A172 (cell line): ENCODE results near the gene WASHC3. TPM values are rescaled to one million over a fixed set of nuclear protein-coding genes. Genes with fewer than 3 reads are reported as not detected.
"Not testable (repeated sequence)": the region's sequence is repeated elsewhere in the genome, so short reads cannot be mapped to it uniquely, and the experiment has no call there.

Source experiments
- DNase-seq: peaks from one replicate; pipeline ENCODE4 v3.0.0-alpha.2; 2015; ENCODE audit warnings: low spot score
- total RNA-seq: library from RNA; depleted of rRNA; stranded (reverse); fragments of >200 nt; shearing (Covaris generic); gene quantifications from 2 replicates; pipeline ENCODE4 v1.2.3, GENCODE V29; 2014; rRNA removed

The WASHC3 gene, protein sequence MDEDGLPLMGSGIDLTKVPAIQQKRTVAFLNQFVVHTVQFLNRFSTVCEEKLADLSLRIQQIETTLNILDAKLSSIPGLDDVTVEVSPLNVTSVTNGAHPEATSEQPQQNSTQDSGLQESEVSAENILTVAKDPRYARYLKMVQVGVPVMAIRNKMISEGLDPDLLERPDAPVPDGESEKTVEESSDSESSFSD
- 68.0 and 84.5 TPM in 2 replicates for total RNA-seq

DNA sequence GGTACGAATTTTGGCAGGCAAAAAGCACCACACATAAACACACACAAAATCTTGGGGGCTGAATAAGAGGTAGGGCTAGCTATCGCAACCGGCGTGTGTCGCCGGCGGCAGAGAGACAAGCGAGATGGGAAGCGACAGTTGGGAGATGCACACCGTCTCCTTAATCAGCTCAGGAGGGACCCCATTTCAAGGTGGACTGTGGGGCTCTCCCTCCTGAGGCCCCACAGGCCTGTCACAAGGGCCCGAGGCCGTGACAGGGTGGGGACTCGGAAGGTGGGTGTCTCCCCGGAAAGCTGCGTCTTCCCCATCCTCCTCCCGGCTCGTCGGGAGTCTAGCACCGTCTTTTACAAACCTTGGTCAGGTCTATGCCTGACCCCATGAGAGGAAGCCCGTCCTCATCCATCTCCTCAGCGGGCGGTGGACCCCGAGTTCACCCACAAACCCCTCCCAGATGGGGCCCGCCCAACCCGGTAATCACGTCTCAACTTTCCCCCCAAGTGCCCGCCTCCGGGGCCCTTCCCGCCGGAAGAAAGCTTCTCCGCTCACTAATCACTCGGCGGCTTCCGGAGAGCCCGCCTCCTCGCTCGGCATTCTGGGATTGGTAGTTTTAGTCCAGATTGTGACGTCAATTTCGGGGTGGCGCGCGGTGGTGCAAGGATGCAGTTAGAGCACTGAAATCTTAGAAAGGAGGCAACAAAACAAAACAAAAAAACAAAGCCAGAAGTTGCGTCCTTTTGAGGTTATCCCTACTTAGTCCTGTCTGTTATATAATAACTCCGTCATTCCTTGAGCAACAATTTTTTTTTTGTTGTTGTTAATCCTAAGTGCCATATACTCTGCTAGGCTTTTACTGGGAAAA lies at the start of gene WASHC3:
Gene WASHC3, minus strand, starts transcription at position 432 of the 859 bp plus-strand sequence. Its CDS starts 29 bp downstream, at position 403.
- peak; percentile 92 for DNase-seq

DNA sequence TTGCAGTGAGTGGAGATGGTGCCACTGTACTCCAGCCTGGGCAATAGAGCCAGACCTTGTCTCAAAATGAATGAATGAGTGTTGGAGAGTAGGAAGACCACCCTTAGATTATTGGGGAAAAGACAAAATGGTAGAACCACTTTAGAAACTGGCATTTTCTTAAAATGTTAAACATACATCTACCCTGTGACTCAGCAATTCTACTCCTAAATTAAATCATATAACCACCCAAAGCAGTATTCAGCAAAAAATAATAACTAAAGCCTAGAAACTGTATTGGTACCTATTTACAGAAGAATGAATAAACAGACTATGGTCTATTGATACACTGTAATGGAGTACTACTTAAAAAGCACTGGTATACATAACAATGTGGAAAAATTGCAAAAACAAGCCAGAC lies 49.0 kb upstream of the WASHC3 start:
- DNase-seq, result no peak

DNA sequence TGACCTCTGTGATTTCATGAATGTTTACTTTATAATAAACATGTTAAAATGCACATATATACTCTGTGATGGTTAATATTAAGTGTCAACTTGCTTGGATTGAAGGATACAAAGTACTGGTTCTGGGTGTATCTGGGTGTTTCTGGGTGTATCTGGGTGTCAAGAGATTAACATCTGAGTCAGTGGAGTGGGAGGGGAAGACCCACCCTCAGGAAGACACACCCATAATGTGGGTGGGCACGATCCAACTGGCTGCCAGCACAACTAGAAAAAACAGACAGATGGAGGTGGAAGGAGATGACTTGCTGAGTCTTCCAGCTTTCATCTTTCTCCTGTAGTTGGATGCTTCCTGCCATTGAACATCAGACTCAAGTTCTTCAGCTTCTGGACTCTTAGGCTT lies 46.2 kb upstream of the WASHC3 start:
- DNase-seq, result no peak

DNA sequence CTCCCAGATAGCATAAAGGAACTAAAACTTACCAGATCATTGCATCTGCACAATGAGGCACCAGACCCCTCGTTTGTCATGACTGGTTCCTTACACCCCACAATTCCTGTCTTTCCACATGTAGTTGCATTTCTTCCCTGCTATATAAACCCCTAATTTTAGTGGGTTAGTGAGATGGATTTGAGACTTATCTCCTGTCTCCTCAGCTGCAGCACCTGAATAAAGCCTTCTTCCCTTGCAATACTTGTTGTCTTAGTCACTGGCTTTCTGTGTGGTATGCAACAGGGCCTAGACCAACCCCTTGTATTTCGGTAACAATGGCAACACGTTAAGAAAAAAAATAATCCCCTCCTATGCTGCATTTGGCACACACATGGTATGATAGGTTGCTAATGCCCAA lies 45.1 kb upstream of the WASHC3 start:
- DNase-seq, result no peak

DNA sequence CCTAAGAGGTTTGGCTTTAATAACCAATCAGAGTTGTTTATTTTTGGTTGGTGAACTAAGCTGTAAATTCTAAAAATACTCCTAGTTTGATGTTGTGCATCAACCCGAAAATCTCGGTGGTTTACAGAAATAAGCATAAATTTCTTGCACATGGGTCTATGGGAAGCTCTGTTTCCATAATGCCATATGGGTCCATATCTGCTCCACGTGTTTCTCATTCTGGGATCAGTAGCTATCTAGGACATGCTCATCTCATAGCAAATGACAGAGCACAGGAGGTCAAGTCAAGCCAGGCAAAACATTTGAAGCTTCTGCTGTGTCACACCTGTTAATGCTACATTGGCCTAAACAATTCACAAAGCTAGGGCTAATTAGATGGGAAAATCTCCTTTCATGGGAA lies 35.1 kb upstream of the WASHC3 start:
- no peak for DNase-seq

DNA sequence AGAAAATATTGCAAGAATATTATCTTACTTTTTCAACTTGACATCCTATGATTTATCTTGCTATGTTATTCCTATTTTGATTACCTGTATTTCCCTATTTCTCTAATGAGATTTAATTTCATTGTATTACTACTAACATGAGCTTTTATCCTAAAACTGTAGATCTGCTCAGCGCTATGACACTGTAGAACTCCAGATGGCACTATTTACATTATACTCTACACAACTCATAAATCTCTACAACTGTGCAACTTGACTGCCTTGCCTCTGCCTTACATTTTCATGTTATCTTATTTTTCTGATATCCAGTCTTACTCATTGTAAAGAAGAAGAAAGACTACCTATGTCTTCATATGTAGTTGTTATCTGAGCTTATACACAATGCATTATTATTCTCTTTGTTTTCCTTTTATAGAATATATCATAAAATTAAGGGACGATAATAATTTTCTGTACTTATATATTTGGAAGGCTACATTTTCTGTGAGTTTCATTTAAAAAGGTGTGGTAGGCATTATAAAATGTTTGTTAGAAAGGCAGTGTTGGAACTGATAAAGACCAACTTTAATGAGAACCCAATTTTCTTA lies 34.0 kb upstream of the WASHC3 start:
- DNase-seq, result peak; percentile 22

DNA sequence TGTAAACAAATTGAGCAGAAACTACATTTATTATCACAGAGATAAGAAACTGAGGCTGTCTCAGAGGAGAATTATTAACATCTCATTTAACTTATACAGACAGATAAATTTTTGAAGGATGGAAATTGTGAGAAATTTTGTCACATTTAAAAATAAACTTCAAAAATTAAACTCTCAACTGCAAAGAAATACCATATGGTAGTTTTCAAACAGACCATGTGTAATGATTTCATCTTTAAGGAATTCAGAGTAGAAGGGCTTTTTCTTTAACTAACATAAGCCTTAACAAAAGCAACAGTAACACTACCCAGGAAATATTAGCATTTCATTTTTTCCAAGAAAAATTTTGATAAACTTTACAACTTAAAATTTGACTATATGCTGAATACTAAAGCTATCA lies 31.5 kb upstream of the WASHC3 start:
- DNase-seq, result no peak

DNA sequence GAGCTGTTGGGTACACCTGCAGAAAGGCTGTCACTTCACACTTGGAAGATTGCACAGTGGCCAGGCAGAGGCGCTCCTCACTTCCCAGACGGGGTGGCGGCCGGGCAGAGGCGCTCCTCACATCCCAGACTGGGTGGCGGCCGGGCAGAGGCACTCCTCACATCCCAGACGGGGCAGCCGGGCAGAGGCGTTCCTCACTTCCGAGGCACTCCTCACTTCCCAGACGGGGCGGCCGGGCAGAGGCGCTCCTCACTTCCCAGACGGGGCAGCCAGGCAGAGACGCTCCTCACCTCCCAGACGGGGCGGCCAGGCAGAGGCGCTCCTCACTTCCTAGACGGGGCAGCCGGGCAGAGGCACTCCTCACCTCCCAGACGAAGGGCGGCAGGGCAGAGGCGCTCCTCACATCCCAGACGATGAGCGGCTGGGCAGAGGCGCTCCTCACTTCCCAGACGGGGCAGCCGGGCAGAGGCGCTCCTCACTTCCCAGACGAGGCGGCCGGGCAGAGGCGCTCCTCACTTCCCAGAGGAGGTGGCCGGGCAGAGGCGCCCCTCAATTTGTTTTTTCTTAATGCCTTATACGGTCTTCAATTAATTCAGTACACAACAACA lies 27.5 kb upstream of the WASHC3 start:
- DNase-seq, result not testable (repeated sequence)

DNA sequence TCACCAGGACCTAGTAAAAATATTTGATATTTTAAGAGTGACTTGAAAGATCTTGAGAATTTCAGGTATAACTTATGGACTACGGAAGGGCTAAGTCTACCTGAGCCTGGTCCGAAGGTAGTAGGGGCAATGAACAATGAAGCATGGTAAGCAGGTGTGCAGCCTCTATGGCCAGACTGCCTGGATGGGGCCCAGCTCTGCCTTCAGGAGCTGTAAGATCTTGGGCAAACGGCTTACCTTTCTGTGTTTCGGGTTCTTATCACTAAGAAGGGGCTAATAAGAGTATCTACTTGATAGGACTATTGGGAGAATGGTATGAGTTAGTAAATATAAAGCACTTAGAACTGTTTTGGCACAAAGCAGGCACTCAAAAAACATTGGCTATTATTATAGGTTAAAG lies 19.1 kb upstream of the WASHC3 start:
- no peak for DNase-seq

DNA sequence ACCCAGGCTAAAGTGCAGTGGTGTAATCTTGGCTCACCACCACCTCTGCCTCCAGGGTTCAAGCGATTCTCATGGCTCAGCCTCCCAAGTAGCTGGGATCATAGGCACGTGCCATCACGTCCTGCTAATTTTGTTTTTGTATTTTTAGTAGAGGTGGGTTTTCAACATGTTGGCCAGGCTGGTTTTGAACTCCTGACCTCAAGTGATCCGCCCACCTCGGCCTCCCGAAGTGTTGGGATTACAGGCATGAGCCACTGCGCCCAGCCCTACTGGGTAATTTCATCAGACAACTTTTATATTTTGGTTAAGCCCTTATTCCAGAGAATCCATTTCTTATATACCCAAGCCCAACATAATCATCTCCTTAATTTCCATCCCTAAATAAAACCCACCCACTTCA lies 10.3 kb upstream of the WASHC3 start:
- DNase-seq, result not testable (repeated sequence)

DNA sequence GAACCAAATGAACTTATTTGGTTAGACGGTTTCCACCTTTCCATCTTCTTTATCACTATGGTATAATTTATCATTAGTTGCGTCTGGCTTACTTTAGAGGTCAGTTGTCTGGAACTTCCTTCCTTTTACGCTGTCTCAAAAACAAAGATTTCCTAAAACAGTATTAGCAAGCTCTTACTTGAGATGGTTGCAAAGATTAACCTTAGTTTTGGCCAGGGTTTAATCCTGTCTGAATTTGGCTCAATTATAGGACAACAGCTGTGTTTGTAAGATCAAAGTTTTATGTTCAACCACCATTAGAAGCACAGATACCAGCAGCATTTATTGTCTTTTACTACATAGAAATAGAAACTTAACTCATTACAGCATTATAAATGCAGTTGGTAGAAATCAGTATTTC lies 7.9 kb upstream of the WASHC3 start:
- no peak for DNase-seq

DNA sequence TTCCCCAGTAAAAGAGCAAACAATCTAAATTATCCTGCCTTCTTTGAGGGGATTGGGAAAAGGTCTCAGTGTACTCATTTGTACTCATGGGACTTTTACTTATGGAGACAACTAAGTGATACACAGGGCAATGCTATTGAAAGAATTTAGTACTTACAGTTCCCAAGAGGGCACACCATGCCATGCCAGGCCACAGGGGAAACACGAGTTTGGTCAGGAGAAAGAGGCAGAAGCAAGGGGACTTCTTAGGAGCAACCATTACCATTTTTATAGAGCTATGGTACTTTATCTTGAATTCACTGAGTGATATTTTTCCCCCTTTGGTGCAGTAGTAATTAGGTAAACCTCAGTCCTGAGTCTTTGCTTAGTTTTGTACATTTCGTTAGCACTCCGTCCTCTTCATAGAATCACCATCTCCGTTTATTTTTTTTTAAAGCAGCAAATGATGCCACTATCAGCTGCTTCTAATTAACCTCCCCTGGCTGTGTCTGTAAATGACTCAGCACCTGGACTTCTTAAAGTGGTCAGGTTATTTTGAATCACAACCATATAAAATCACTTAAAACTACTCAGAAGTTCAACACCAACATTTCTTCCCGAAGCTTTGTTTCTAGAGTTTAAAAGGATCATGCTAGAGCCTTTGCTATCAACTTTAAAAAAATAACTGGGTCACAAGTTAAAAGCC lies 5.9 kb upstream of the WASHC3 start:
- DNase-seq, result peak; percentile 47

DNA sequence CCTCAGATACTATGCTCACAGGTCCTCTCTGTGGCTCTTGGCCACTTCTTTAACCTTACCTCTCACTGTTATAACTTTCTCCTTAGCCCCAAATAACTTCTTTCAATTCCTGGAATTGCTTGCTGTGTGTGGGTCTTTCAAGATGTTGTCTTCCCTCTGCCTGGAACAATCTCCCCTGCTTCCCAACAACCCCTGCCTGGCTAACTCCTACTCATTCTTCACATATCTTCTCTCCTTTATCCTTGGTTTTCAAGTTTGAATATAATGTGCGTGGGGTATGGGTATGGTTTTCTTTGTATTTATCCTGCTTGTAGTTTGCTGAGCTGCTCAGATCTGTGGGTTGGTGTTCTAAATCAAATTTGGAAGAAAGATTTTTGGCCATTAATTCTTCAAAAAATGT lies 2.7 kb upstream of the WASHC3 start:
- DNase-seq, result no peak

DNA sequence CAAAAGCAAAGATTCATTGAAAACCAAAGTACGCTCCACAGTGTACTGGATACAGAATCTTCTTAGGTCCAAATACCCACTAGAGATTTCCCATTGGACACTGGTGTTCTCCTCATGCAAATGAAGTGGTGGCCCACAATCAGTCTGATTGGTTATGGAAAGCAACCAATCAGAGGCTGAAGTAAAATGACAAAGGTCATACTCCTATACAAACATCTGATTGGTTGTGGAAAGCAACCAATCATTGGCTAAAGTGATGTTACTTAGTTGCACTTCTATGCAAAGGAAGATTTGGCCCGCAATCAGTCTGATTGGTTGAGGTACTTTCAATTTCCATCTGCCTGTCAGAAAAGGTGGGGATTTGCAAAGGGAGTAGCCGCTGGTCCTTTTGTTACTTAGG lies 1.3 kb upstream of the WASHC3 start:
- peak; percentile 59 for DNase-seq

DNA sequence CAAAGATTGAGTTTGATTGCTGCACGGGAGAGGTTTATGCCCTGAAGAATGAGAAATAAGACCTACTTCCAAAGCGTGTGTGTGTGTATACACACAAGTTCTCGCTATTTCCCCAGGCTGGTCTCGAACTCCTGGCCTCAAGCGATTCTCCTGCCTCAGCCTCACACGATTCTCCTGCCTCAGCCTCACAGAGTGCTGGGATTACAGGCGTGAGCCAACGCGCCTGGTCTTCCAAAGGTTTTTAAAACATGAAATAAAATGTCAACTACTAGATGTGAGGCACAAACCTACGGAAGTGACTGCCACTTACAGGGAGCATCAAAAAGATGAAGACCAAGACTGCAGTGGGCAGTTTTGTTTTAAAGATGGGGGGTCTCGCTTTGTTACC lies 622 bp upstream of the WASHC3 start:
- no peak for DNase-seq

DNA sequence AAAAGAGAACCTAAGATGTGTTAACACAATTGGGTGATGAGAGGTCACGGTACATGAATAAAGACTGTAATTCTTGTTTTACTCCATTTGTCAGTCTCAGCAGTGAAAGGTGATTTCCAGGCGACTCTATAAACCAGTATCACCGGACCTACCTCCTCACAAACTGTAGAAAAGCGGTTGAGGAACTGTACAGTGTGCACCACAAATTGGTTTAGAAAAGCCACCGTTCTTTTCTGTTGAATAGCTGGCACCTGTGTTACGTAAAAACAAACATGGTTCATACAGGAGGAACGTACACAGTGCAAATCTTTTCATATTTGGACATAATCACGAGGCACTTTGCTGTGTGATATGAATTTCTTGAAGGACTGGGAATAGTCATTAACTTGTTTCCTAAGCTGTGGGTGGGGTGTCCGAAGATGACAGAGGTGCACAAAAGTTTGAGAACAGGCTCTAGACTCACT lies 663 bp downstream of the WASHC3 start:
- DNase-seq, result peak; percentile 8

DNA sequence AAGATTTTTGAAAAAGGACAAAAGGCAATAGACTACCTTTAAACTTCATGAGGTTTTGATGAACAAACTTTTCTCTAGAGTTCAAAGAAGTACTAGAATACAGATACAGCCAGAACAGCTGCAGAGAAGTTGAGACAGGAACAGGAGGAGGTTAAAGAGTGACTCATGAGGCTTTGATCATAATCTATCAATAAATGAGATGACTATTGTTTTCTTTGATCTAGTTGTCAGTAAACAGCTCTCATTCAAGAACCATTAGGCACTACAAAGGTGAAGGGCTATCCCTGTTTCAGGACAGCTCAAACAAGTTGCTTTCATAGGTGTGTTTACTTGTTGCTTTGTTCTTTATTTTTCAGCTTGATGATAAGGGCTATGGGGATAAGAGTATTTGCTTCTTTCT lies 2.4 kb downstream of the WASHC3 start:
- no peak for DNase-seq

DNA sequence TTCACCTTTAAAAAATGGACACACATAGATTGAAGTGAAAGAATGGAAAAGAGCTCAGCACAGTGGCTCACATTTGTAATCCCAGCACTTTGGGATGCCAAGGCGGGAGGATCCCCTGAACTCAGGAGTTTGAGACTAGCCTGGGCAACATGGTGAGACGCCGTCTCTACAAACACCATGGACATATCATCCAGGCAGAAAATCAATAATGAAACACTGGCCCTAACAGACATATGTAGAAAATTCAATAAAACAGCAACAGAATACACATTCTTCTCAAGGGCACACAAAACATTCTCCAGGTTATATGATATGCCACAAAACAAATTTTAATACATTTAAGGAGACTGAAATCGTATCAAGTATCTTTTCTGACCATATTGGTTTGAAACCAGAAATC lies 7.4 kb downstream of the WASHC3 start:
- no peak for DNase-seq

DNA sequence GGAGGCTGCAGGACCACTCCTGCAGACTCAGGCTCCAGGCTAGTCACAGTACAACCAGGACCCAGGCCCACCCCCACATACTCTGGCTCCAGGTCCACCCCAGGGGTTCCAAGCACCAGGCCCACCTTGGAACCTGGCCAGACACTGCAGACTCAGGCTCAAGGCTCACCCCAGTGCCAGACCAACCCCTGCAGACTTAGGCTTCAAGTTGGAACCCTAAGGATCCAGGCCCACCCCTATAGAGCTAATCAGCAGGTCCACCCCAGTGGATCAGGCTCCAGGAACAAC lies 8.8 kb downstream of the WASHC3 start:
- DNase-seq, result no peak

DNA sequence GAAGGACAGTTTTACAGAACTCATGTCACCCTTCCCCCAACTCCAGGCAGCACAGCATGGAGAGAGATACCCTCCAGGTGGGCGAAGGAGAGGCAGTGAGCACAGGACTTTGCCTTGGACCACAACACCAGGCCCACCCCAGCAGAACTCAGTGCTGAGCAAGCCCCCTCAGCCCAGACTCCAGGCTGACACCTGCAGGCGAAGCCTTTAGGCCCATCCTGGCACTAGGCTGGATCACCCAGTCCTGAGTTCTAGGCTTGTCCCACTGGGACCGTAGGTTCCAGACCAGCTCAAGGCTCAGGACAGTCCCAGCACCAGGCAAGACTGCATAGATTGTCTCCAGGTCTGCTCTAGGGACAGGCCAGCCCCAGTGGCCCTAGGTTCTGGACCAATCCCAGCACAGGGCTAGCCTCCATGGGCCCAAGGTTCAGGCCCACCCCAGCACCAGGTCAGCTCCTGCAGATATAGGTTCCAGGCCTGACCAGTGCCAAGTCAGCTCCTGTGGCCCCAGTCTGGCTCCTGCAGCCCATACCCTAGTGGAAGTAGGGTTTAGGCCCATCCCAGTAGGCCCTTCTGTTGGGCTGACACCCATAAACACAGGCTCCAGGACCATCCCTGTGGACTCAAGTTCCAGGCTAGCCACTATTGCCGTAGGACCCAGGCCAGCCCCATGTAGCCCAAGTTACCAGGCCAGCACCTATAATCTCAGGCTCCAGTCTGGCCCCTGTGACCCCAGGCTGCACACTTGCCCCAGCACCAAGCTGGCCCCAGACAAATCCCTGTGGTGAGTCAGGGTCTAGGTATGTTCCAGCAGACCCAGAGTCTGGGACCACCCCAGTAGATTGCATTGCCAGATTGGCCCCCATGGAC lies 9.4 kb downstream of the WASHC3 start:
- DNase-seq, result no peak

DNA sequence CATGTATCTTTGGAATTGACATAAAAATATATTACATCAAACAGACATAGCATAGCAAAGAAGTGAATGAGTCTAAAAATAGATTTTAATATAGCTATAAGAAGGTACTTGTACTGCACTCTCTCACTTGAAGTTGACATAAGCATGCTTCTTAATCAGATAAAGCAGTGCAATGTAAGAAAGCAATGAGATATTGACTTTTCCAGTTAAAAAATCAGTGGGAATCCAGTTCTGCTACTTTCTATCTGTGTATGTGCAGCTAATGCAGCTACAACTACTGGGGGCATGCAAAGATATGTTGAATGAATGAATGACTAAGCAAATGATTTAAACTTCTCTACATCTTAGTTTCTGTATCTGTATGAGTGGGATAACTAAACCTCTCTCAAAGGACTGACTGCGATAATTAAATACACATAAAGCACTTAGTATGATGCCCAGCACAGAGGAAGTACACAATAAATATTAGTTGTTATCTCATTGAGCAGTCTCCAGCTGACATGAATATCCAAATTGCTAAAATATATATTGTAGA lies 10.3 kb downstream of the WASHC3 start:
- no peak for DNase-seq
